Keratinocyte (primary cell): ENCODE measurements around the gene GALNT7.

Experiments
- EZH2 ChIP-seq: IDR thresholded peaks from one replicate; pipeline ENCODE4 v1.6.1; 2012; ENCODE audit warnings: inconsistent platforms, mild to moderate bottlenecking, low read length, moderate library complexity
- TF ChIP-seq, protein P1 (sequence below), 3 experiments: IDR thresholded peaks in 1 of 3; conservative IDR thresholded peaks in 1 of 3; optimal IDR thresholded peaks in 1 of 3; 2 replicates in 2 of 3; 3 replicates in 1 of 3; pipeline versions ENCODE3 to v1.5.1; 2011; ENCODE audit warnings: low read length in 3 of 3, mild to moderate bottlenecking in 3 of 3, moderate library complexity in 2 of 3, control low read depth in 1 of 3, inconsistent platforms in 1 of 3; ENCODE audit not compliant: insufficient read depth in 2 of 3; ENCODE audit errors: extremely low read depth in 1 of 3

DNA sequence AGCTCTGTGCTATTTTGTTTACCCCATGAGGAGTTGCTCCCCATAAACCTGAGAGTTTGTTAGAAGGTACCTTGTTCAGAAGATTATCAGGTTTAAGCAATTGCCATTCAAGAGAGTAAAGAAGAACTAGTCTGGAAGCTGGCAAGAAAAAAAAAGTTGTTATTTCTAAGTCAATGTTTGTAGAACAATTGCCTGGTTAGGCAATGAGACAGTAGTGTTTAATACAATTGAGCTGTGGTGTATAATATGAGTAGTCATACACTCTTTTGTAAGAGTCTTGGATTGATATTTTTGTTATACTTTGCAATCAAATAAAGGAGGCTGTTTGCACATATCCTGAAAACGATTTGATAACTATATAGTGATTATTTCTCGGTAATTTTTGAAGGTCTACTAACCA is 44.7 kb downstream of the GALNT7 start:
- TF ChIP-seq EZH2 = no peak
- TF ChIP-seq, protein P1, sequence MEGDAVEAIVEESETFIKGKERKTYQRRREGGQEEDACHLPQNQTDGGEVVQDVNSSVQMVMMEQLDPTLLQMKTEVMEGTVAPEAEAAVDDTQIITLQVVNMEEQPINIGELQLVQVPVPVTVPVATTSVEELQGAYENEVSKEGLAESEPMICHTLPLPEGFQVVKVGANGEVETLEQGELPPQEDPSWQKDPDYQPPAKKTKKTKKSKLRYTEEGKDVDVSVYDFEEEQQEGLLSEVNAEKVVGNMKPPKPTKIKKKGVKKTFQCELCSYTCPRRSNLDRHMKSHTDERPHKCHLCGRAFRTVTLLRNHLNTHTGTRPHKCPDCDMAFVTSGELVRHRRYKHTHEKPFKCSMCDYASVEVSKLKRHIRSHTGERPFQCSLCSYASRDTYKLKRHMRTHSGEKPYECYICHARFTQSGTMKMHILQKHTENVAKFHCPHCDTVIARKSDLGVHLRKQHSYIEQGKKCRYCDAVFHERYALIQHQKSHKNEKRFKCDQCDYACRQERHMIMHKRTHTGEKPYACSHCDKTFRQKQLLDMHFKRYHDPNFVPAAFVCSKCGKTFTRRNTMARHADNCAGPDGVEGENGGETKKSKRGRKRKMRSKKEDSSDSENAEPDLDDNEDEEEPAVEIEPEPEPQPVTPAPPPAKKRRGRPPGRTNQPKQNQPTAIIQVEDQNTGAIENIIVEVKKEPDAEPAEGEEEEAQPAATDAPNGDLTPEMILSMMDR (optimal IDR thresholded peaks at IDR 0.05 in 1 of 3, IDR thresholded peaks at IDR 0.05 in 1 of 3, conservative IDR thresholded peaks at IDR 0.05 in 1 of 3; ENCODE audit: extremely low read depth in 1 of 3, insufficient read depth in 2 of 3, low read length in 3 of 3) = no peak
